Neuronal stem cell (in vitro differentiated cells): ENCODE measurements around the gene STPG3.
A peak's percentile ranks its signal among the peaks of the same experiment; 100 is the strongest.

Source experiments
- DNase-seq: peaks from one replicate; pipeline ENCODE4 v3.0.0-alpha.2; 2013; ENCODE audit warnings: low spot score
- H2AFZ ChIP-seq: one replicate; pipeline ENCODE4 v1.6.1; 2013; ENCODE audit warnings: mild to moderate bottlenecking, low read length, inconsistent platforms
- H2AK5ac ChIP-seq: 2 replicates; pipeline ENCODE4 v1.6.1; 2013; ENCODE audit warnings: low read depth, mild to moderate bottlenecking, inconsistent platforms, low read length, moderate library complexity, mixed read lengths
- H2BK120ac ChIP-seq: 2 replicates; pipeline ENCODE4 v1.6.1; 2013; ENCODE audit warnings: low read depth, mild to moderate bottlenecking, inconsistent platforms, low read length, moderate library complexity, mixed read lengths
- H2BK12ac ChIP-seq: one replicate; pipeline ENCODE4 v1.6.1; 2013; ENCODE audit warnings: low read length, inconsistent platforms
- H2BK15ac ChIP-seq: 2 replicates; pipeline ENCODE4 v1.6.1; 2013; ENCODE audit warnings: mild to moderate bottlenecking, low read length, inconsistent platforms, mixed read lengths
- H2BK5ac ChIP-seq: one replicate; pipeline ENCODE4 v1.6.1; 2013; ENCODE audit warnings: inconsistent platforms, mild to moderate bottlenecking, low read length, moderate library complexity
- H3K14ac ChIP-seq: one replicate; pipeline ENCODE4 v1.6.1; 2013; ENCODE audit warnings: low read length, inconsistent platforms
- H3K18ac ChIP-seq: 2 replicates; pipeline ENCODE4 v1.6.1; 2013; ENCODE audit warnings: low read length, inconsistent platforms
- H3K23ac ChIP-seq: 2 replicates; pipeline ENCODE4 v1.6.1; 2013; ENCODE audit warnings: low read depth, mild to moderate bottlenecking, mixed read lengths, low read length, inconsistent platforms; ENCODE audit not compliant: poor library complexity
- H3K27ac ChIP-seq: replicated peaks from 3 replicates; pipeline ENCODE4 v1.5.1; 2013; ENCODE audit warnings: low read length, inconsistent platforms
- H3K27me3 ChIP-seq, 3 experiments: 2 replicates each; pipeline ENCODE4 v1.6.1; 2013; ENCODE audit warnings: low read length in 3 of 3, mild to moderate bottlenecking in 2 of 3, inconsistent platforms in 1 of 3, low read depth in 1 of 3, mixed read lengths in 1 of 3, moderate library complexity in 1 of 3; ENCODE audit not compliant: control insufficient read depth in 3 of 3, insufficient read depth in 3 of 3
- H3K36me3 ChIP-seq, 2 donors: replicated peaks in 1 of 2; 2 replicates each; pipeline ENCODE4 v1.6.1; 2013; ENCODE audit warnings: low read length in 2 of 2; ENCODE audit not compliant: control insufficient read depth in 2 of 2, insufficient read depth in 2 of 2
- H3K4ac ChIP-seq: 2 replicates; pipeline ENCODE4 v1.6.1; 2013; ENCODE audit warnings: inconsistent platforms, mild to moderate bottlenecking, low read length, moderate library complexity
- H3K4me1 ChIP-seq, 2 donors: 1 replicate in 1 of 2; 2 replicates in 1 of 2; pipeline ENCODE4 v1.6.1; 2013; ENCODE audit warnings: low read length in 2 of 2, low read depth in 1 of 2; ENCODE audit not compliant: control insufficient read depth in 2 of 2, insufficient read depth in 1 of 2
- H3K4me2 ChIP-seq: one replicate; pipeline ENCODE4 v1.6.1; 2013; ENCODE audit warnings: mild to moderate bottlenecking, low read length, inconsistent platforms; ENCODE audit not compliant: insufficient read depth, poor library complexity, severe bottlenecking
- H3K4me3 ChIP-seq, 2 donors: 2 replicates each; pipeline ENCODE4 v1.5.1; 2013; ENCODE audit warnings: low read length in 2 of 2, mild to moderate bottlenecking in 2 of 2, inconsistent platforms in 1 of 2, moderate library complexity in 1 of 2
- H3K79me1 ChIP-seq: one replicate; pipeline ENCODE4 v1.6.1; 2013; ENCODE audit warnings: low read depth, mild to moderate bottlenecking, inconsistent platforms, low read length, moderate library complexity
- H3K9ac ChIP-seq: one replicate; pipeline ENCODE4 v1.6.1; 2013; ENCODE audit warnings: mild to moderate bottlenecking, low read depth, low read length, inconsistent platforms; ENCODE audit not compliant: poor library complexity
- H3K9me3 ChIP-seq, 2 donors: replicated peaks in 1 of 2; 2 replicates each; pipeline versions ENCODE3 to v1.6.1; 2013; ENCODE audit warnings: low read length in 2 of 2, mild to moderate bottlenecking in 2 of 2, inconsistent platforms in 1 of 2, low read depth in 1 of 2, mixed read lengths in 1 of 2, moderate library complexity in 1 of 2; ENCODE audit not compliant: control insufficient read depth in 2 of 2, insufficient read depth in 1 of 2
- H4K8ac ChIP-seq: one replicate; pipeline ENCODE4 v1.6.1; 2013; ENCODE audit warnings: low read depth, mild to moderate bottlenecking, inconsistent platforms, low read length, moderate library complexity
- H4K91ac ChIP-seq: one replicate; pipeline ENCODE4 v1.6.1; 2013; ENCODE audit warnings: low read length, low read depth, mild to moderate bottlenecking, inconsistent platforms; ENCODE audit not compliant: poor library complexity
- WGBS, 2 donors: extraction: QIAGEN DNeasy Blood & Tissue Kit; methylation state at CpG; one replicate each; pipeline ENCODE4 v1.1.7; 2013; ENCODE audit warnings: missing lambda C conversion rate in 2 of 2, mixed read lengths in 1 of 2; ENCODE audit not compliant: insufficient read length in 2 of 2, insufficient replicate concordance in 1 of 2; ENCODE audit errors: extremely low coverage in 2 of 2; 5-methylcytosine and 5-hydroxymethylcytosine counted together

STPG3 gene

DNA sequence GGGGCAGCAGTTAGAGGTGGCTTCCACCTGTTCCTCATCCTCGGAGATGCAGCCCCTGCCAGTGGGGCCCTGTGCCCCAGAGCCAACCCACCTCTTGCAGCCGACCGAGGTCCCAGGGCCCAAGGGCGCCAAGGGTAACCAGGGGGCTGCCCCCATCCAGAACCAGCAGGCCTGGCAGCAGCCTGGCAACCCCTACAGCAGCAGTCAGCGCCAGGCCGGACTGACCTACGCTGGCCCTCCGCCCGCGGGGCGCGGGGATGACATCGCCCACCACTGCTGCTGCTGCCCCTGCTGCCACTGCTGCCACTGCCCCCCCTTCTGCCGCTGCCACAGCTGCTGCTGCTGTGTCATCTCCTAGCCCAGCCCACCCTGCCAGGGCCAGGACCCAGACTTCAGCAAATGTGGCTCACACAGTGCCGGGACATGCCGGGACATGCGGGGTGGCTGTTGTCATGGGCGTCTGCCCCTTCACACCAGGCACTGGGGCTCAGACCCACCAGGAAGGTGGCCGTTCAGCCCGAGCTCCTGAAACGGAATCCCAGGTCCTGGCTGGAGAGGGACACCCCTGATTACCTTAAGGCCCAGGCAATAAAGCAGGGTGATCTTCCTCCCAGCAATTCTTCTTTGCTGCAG is 25.3 kb upstream of the STPG3 start:
- H3K14ac ChIP-seq, result no peak overlapping the region
- peaks cover 3 to 10% (median 4%) of the 10 kb centered on the region in 3 experiments for H3K27me3 ChIP-seq
- no peak overlapping the region for H2AFZ ChIP-seq
- no peaks in the 10 kb centered on the region for H3K36me3 ChIP-seq
- no CpG with 5 or more reads among the region's 21 CpGs for WGBS, 2 donors
- H2BK15ac ChIP-seq, result no peak overlapping the region
- no peak overlapping the region for H3K18ac ChIP-seq
- no peak overlapping the region for H3K4ac ChIP-seq
- H4K8ac ChIP-seq, result no peak overlapping the region
- no peak for DNase-seq
- no peak overlapping the region for H3K23ac ChIP-seq
- H3K9ac ChIP-seq, result peak overlapping the region; percentile 70
- no peak overlapping the region for H4K91ac ChIP-seq
- H2BK120ac ChIP-seq, result no peak overlapping the region
- no peak overlapping the region for H3K27ac ChIP-seq
- H3K4me2 ChIP-seq, result no peak overlapping the region
- H2BK5ac ChIP-seq, result no peak overlapping the region
- no peak overlapping the region for H3K4me3 ChIP-seq
- H2AK5ac ChIP-seq, result no peak overlapping the region
- H3K4me1 ChIP-seq, result peaks cover 9 to 15% of the 10 kb centered on the region in 2 donors
- H3K79me1 ChIP-seq, result no peaks in the 10 kb centered on the region
- no peak overlapping the region for H2BK12ac ChIP-seq
- H3K9me3 ChIP-seq, result no peaks in the 10 kb centered on the region

DNA sequence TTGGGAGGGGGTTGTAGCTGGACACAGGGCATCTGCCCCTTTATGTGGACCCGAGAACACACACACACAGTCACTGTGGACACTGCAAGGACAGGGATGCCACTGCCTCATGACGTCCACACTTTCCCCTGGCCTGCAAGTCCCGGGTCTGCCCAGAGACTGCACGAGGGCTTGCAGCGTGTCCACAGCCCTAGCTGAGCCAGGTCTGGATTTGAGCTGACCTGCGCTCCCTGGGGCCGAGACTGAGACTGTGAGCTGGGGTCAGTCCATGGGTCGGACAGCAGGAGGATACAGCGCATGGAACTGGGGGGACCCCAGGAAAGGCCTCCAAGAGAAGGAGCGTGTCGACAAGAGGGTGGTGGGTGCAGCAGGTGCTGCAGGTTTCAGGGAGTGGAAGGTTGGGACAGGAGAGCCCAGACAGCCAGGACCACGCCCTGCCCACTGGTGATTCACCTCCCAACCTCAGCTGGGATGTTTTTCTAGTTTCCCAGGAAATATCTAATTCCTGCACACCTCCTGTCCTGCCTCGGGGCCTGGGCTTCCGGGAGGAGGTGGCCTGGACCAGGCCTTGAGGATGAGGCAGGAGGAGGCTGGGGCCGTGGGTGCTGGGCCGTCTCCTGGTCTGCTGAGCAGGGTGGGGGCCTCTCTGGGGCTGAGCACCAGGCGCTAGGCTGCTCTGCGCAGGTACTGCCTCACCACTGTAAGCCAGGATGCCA is 24.6 kb upstream of the STPG3 start:
- peaks cover 9 to 15% of the 10 kb centered on the region in 2 donors for H3K4me1 ChIP-seq
- DNase-seq, result no peak
- no CpG with 5 or more reads among the region's 18 CpGs for WGBS, 2 donors

DNA sequence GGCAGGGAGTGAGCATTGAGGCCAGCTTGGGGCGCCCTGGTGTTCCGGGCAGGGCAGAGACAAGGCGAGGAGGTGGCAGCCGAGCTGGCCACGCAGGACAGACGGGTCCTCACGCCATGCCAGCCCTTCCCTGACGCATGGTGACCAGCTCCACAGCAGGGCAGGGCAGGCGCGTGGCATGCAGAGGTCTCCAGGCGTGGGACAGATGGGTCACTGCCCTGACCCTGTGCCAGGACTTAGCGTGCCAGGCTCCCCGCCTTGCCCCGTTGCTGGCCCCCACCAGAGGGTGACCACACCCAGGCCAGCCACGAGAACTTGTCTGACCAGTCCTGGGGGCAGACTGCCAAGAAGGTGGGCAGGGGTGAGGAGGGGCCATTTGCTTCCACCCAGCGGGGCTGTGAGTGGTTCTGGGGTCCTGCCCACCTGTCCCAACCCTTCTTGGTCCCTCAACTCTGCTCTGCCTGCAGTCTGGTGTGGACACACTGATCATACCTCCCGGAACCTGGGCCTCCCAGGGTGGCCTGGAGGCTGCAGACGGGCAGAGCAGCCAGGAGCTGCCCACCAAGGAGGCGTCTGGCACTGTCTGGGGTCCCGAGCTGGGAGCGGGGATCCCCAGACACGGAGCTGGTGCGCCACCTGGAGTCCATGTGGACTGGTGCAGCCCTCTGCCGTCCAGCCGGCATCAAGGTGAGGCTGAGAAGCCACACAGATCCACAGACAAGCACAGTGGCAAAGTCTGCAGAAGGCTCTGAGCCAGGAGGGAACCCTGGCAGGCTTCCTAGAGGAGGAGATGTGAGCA is 23.8 kb upstream of the STPG3 start, which contains the start of gene RNF224:
Gene RNF224, plus strand, starts transcription at position 449 of the 799 bp plus-strand sequence. CDS start 834 bp downstream, outside the sequence.
- H3K79me1 ChIP-seq, result no peaks in the 10 kb centered on the region
- no CpG with 5 or more reads among the region's 25 CpGs for WGBS, 2 donors
- peak within 1 kb of the TSS; percentile 95 for H2BK15ac ChIP-seq
- H3K23ac ChIP-seq, result peak within 1 kb of the TSS; percentile 70
- H3K4me2 ChIP-seq, result no peak within 1 kb of the TSS
- H3K36me3 ChIP-seq, result no peaks in the 10 kb centered on the region
- H2BK120ac ChIP-seq, result no peak within 1 kb of the TSS
- H3K4me3 ChIP-seq, result peak within 1 kb of the TSS in 1 of 2 donors; percentile 41
- H3K9me3 ChIP-seq, result no peaks in the 10 kb centered on the region
- no peak within 1 kb of the TSS for H3K27ac ChIP-seq
- peak within 1 kb of the TSS; percentile 68 for H2AFZ ChIP-seq
- H2BK5ac ChIP-seq, result no peak within 1 kb of the TSS
- peak within 1 kb of the TSS; percentile 50 for H4K8ac ChIP-seq
- peak within 1 kb of the TSS; percentile 75 for H2AK5ac ChIP-seq
- H3K4me1 ChIP-seq, result peaks cover 9 to 15% of the 10 kb centered on the region in 2 donors
- peak within 1 kb of the TSS; percentile 57 for H3K18ac ChIP-seq
- H2BK12ac ChIP-seq, result peak within 1 kb of the TSS; percentile 22
- peak within 1 kb of the TSS; percentile 76 for H3K4ac ChIP-seq
- peak within 1 kb of the TSS; percentile 31 for H3K14ac ChIP-seq
- H3K9ac ChIP-seq, result no peak within 1 kb of the TSS
- H3K27me3 ChIP-seq, result peaks cover under 1 to 8% (median 7%) of the 10 kb centered on the region in 3 experiments
- DNase-seq, result peak; percentile 74
- H4K91ac ChIP-seq, result peak within 1 kb of the TSS; percentile 64

More for the DNA sequence above, 24.6 kb upstream of the STPG3 start:
- Histone ChIP-seq H2BK12ac (no peak overlapping the region), H3K4ac (peak overlapping the region; percentile 76), H3K27me3 (peaks cover 3 to 10% (median 4%) of the 10 kb centered on the region in 3 experiments), H3K4me2 (no peak overlapping the region), H3K27ac (no peak overlapping the region), H4K91ac (peak overlapping the region; percentile 64), H3K9ac (no peak overlapping the region), H2AK5ac (peak overlapping the region; percentile 60), H3K18ac (no peak overlapping the region), H3K9me3 (no peaks in the 10 kb centered on the region), H2BK120ac (no peak overlapping the region), H3K14ac (no peak overlapping the region), H4K8ac (no peak overlapping the region), H2BK15ac (peak overlapping the region; percentile 95), H3K79me1 (no peaks in the 10 kb centered on the region), H3K4me3 (peak overlapping the region in 1 of 2 donors; percentile 41), H2AFZ (no peak overlapping the region), H3K23ac (peak overlapping the region; percentile 70), H2BK5ac (no peak overlapping the region), H3K36me3 (no peaks in the 10 kb centered on the region)
